Measurements from ENCODE around the gene CXCL5.

GRCh38 chr4:73992050-73992449, 6.4 kb downstream of the CXCL5 start:
- TF ChIP-seq CTCF (IDR thresholded peaks at IDR 0.05) (no peak), POLR2A (IDR thresholded peaks at IDR 0.05) (no peak)
